SK-N-MC (cell line): ENCODE results near the gene ZNF550.

ENCODE experiments used
- DNase-seq: peaks from one replicate; pipeline ENCODE4 v3.0.0-alpha.2; 2011; ENCODE audit warnings: low read depth, low spot score
- H3K27ac ChIP-seq: fragments of 200-600 bp; sonication (generic); 2 replicates; pipeline ENCODE4 v1.5.1; 2016; ENCODE audit warnings: mixed run types
- H3K36me3 ChIP-seq: fragments of 200-600 bp; sonication (generic); 2 replicates; pipeline ENCODE4 v1.6.1; 2017; ENCODE audit warnings: antibody characterized with exemption, low read length, mixed read lengths; ENCODE audit not compliant: insufficient read depth
- H3K4me3 ChIP-seq: fragments of 200-600 bp; sonication (generic); 2 replicates; pipeline ENCODE4 v1.5.1; 2016
- H3K9ac ChIP-seq: fragments of 200-600 bp; sonication (generic); 2 replicates; pipeline ENCODE4 v1.8.0; 2017; ENCODE audit warnings: mixed run types, mixed read lengths; ENCODE audit not compliant: insufficient read length
- H3K9me3 ChIP-seq: fragments of 200-600 bp; sonication (generic); 2 replicates; pipeline ENCODE4 v1.6.1; 2017; ENCODE audit warnings: low read depth, mild to moderate bottlenecking, antibody characterized with exemption, low read length, moderate library complexity, mixed read lengths
- EZH2 ChIP-seq: fragments of 200-600 bp; sonication (generic); IDR thresholded peaks from one replicate; pipeline ENCODE4 v1.6.1; 2017; ENCODE audit warnings: antibody characterized with exemption
- FOXP2 ChIP-seq: optimal IDR thresholded peaks from 2 replicates; pipeline ENCODE3; 2011; ENCODE audit warnings: mild to moderate bottlenecking, moderate library complexity; ENCODE audit not compliant: insufficient read depth; ENCODE audit errors: extremely low read length, control extremely low read depth
- POLR2AphosphoS5 ChIP-seq: IDR thresholded peaks from 2 replicates; pipeline ENCODE4 v1.6.1; 2012; ENCODE audit warnings: mild to moderate bottlenecking, low read depth, low read length, borderline replicate concordance

Gene ZNF550

DNA sequence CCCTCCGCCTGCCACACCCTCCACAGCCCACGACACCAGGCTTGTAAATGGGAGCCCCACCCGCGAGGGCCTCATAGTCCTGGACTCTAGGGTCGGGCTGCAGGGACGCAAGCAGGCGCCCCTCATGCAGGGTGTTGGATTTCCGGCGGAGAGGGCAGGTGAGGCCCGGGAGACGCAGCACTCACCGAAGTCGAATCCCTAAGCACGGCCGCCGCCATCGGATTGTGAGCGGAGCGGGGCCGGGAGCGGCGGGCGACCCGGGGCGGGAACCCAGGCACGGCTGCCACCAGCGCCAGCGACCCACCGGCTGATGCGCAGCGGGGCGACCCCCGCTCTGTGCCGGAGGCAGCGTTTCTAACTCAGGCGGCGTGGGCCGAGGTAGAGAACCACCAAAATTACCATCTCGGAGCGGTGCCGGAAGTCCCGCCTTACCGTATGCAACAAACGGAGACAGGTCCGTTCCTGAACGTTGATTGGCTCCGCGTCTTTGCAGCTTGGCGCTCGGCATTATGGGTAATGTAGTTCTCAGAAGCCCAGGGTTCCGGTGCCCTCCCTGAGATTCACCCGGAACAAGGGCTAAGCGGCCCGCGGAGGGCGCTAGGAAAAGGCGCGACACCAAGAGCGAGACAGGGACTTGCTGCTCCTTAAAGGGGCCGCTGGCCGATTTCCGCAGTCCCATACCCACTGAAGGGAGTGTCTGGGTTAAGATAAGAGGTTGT lies 19.0 kb upstream of the ZNF550 start, which contains the start of gene ZNF416:
TSS of gene ZNF416 (minus strand) at position 425 of the 719 bp plus-strand sequence. CDS start at position 218, 207 bp downstream.
- Histone ChIP-seq H3K4me3 (peak within 1 kb of the TSS; percentile 93), H3K9me3 (peaks cover 22% of the 10 kb centered on the region), H3K9ac (peak within 1 kb of the TSS; percentile 86), H3K27ac (no peak within 1 kb of the TSS), H3K36me3 (peaks cover 39% of the 10 kb centered on the region)
- TF ChIP-seq POLR2AphosphoS5 (peak; percentile 68), FOXP2 (no peak)
- peak; percentile 93 for DNase-seq

DNA sequence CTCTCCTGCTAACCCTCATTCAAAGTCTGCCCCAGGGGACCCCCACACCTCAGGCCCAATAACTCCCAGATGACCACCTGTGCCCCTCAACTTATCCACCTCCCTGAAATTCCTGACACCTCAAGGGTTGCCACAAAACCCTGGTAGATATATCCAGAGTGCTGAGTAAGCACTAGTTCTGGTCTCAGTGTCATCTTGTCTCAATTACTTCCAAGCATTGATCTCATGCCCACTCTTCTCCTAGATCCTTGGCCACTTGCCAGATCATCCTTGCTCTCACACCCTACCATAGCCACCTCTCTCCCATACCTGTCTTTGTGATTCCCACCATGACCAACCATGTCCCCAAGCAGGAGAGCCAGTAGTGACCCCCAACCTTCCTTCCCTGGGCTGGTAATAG lies 17.0 kb upstream of the ZNF550 start:
- Histone ChIP-seq H3K27ac (no peak overlapping the region), H3K9me3 (peaks cover 34% of the 10 kb centered on the region)

DNA sequence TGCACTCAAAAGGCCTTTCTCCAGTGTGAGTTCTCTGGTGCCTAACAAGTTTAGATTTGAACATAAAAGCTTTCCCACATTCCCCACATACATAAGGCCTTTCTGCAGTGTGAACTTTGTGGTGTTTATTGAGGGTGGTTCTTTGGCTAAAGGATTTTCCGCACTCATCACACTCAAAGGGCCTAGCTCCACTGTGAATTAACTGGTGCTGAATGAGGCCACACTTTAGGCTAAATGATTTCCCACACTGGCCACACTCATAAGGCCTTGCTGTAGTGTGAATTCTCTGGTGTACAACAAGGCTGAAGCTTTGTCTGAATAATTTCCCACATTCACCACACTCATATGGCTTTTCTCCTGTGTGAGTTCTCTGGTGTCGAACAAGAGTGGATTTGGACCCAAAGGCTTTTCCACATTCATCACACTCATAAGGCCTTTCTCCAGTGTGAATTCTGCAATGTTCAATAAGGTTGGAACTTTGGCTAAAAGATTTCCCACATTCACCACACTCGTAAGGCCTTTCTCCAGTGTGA lies 12.8 kb upstream of the ZNF550 start:
- Histone ChIP-seq H3K9me3 (peaks cover 30% of the 10 kb centered on the region), H3K4me3 (no peak overlapping the region), H3K27ac (no peak overlapping the region), H3K36me3 (peaks cover 55% of the 10 kb centered on the region), H3K9ac (no peak overlapping the region)
- TF ChIP-seq EZH2 = no peak
- TF ChIP-seq FOXP2 = no peak
- no peak for TF ChIP-seq POLR2AphosphoS5
- no peak for DNase-seq

More for the DNA sequence above, 17.0 kb upstream of the ZNF550 start:
- Histone ChIP-seq H3K4me3 (no peak overlapping the region), H3K36me3 (peaks cover 56% of the 10 kb centered on the region), H3K9ac (no peak overlapping the region)
- TF ChIP-seq EZH2 (no peak), FOXP2 (no peak), POLR2AphosphoS5 (no peak)
- DNase-seq = no peak

DNA sequence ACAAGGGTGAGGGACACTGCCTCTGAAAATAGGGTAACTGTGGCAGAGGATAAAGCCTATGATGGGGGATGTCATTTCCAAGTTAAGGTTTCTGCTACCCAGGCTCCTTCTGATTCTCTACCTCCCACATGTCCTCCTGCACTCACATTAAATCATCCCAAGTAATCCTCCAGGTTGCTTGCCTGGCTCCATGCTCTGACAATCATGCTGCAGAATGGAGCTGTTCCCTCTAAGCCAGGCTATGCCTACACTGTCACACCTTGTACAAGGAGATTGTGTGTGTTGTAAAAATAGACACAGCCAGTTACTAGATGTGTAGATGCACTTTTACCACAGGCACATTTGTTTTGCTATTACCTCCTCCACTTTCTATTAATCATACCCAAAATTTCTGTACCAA lies 11.0 kb upstream of the ZNF550 start:
- Histone ChIP-seq H3K27ac (no peak overlapping the region), H3K36me3 (peaks cover 37% of the 10 kb centered on the region), H3K4me3 (no peak overlapping the region), H3K9ac (no peak overlapping the region), H3K9me3 (peaks cover 24% of the 10 kb centered on the region; the same call in 1 of the 2 replicates)
- no peak for DNase-seq
- no peak for TF ChIP-seq FOXP2
- TF ChIP-seq POLR2AphosphoS5 = no peak
- no peak for TF ChIP-seq EZH2

DNA sequence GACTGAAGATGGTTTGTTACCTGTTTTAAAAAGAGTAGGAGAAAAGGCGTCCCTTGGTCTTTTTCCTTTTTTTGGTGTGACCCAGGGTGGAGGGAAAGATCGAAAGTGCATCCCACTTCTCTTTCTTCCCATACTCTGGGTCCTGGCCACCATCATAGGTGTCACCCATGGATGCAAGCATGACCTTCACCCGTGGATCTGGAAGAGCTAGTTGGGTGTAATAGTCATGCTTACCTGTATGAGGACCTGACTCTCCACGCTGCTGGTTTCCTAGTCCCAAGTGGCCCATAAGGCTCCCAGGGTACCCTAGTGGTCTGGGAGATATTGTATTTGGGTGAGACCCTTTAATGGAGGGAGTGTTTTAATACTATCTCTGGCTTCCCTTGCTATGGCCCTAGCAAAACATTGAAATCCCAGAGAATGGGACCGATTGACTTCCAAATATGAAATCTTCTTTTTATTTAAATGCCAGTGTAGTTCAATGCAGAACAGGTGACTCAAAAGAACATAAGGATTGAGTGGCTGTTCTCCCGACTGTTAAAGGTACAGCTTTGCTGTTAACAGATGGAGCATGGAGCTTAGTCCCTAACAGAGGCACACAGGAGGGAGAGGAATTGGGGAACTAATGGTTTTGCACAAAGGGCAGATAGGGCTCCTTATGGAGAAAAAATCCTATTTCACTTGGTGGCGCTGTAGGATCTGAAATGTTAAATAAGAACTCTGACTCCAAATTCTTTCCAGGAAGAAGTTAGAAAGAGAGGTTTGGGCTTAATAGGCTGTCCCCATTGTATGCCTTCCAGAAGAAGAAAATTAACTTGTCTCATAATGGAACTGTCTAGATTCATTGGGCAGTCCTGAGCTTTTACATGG lies 7.0 kb upstream of the ZNF550 start:
- H3K27ac ChIP-seq = no peak overlapping the region
- H3K36me3 ChIP-seq = no peaks in the 10 kb centered on the region
- H3K9me3 ChIP-seq = no peaks in the 10 kb centered on the region
- DNase-seq = no peak
- no peak overlapping the region for H3K9ac ChIP-seq
- no peak overlapping the region for H3K4me3 ChIP-seq
- no peak for TF ChIP-seq FOXP2
- TF ChIP-seq EZH2 = no peak
- no peak for TF ChIP-seq POLR2AphosphoS5

DNA sequence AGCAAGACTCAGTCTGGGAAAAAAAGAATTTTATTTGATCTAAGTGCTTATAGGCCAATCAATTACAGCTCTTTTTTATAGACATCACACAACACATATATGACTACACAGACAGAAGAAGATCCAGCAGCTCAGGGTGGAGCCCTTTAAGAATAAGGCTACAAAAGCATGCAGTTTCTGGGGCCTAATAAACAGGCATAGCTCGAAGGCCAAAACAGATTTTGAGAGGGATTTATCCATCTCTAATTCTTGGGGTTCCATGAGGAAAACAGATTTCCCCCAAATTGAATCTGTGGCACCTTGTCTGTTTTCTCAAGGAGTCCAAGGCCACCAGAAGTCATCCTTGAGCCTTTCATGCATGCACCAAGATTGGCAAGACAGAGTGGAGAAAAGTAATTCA lies 3.9 kb upstream of the ZNF550 start:
- Histone ChIP-seq H3K9me3 (peaks cover 11% of the 10 kb centered on the region; the same call in 1 of the 2 replicates), H3K36me3 (no peaks in the 10 kb centered on the region), H3K4me3 (no peak overlapping the region), H3K9ac (no peak overlapping the region), H3K27ac (no peak overlapping the region)
- DNase-seq = no peak
- TF ChIP-seq EZH2 (no peak), POLR2AphosphoS5 (no peak)

DNA sequence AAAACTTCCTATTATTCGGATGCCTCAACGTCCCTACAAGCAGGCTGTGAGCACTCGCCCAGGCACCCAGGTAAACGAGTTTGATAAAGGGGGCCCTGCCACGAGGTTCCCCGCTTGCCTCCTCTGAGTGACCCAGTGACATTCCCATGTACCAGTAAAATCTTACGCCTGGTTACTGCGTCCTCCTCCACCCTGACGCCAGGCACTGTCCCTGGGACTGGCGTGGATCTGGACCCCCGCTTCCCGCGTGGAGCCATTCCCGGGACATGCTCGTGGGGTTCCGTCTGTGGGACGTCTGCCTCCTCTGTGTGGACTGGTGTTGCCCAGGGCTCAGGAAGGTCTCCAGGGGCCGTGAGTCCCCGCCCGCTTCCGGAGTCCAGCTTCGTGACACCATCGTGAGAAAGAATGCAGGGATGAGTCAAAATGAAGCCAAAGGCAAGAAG lies 407 bp upstream of the ZNF550 start:
- TF ChIP-seq FOXP2 (no peak), POLR2AphosphoS5 (no peak), EZH2 (no peak)
- H3K27ac ChIP-seq = no peak overlapping the region
- peaks cover 11% of the 10 kb centered on the region; the same call in 1 of the 2 replicates for H3K9me3 ChIP-seq
- peak overlapping the region; percentile 97 for H3K4me3 ChIP-seq
- H3K36me3 ChIP-seq = peaks cover 14% of the 10 kb centered on the region
- no peak overlapping the region for H3K9ac ChIP-seq
- DNase-seq = no peak

DNA sequence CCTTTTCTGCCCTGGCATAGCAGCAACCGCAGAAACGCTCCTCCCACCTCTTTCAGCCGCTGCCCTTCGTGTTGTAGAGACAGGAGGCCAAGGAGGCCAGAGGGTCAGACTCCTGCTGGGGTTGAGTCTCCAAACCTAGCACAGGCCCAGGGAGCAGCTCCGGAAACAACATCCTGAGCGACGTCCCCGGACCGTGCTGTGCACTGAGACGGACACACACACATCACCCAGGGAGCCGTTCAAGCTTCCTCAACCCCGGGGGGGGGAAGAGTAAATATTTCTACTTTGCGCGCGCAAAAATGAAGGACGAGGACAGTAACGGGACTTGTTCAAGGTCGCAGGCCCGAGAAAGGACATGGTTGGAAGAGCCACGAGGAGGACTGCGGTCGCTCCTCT lies 657 bp downstream of the ZNF550 start:
- Histone ChIP-seq H3K9me3 (peaks cover 11% of the 10 kb centered on the region; the same call in 1 of the 2 replicates), H3K4me3 (peak overlapping the region; percentile 97), H3K27ac (no peak overlapping the region), H3K36me3 (peaks cover 25% of the 10 kb centered on the region), H3K9ac (peak overlapping the region; percentile 90)
- no peak for TF ChIP-seq POLR2AphosphoS5
- TF ChIP-seq FOXP2 = no peak
- TF ChIP-seq EZH2 = no peak
- DNase-seq = no peak

DNA sequence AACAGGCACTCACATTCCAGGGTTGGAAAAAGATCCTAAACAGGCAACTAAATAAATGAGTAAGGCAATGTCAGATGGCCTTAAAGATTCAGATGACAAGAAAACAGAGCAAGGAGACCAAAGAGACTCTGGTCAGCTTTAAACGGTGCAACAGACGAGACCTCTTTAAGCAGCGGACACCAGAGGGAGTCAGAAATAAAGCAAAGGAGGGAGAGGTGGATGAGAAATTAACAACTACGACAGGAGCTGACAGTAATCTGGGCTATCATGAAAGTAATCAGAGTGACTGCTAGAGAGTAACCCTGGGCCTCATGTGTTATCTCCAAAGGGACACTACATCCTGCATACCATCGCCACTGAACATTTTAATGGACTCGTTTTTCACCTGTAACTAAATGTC lies 1.1 kb downstream of the ZNF550 start:
- peak overlapping the region; percentile 90 for H3K9ac ChIP-seq
- no peak for DNase-seq
- peaks cover 29% of the 10 kb centered on the region for H3K36me3 ChIP-seq
- no peak overlapping the region for H3K27ac ChIP-seq
- TF ChIP-seq POLR2AphosphoS5 (no peak), FOXP2 (no peak), EZH2 (no peak)
- H3K4me3 ChIP-seq = peak overlapping the region; percentile 97
- H3K9me3 ChIP-seq = peaks cover 11% of the 10 kb centered on the region; the same call in 1 of the 2 replicates
